Activated B cell treated with CpG ODN at 0.5 μM for 24 hours (primary cell): ENCODE measurements around the gene MRPL14. TPM values are rescaled to one million over a fixed set of nuclear protein-coding genes. Genes with fewer than 3 reads are reported as not detected.

Experiments used
- ATAC-seq: fragments of 200-7000 bp; cut with Tn5 transposase; one replicate; pipeline ENCODE4 v1.10.0; 2021; ENCODE audit warnings: low read depth, mild to moderate bottlenecking, moderate library complexity
- CTCF ChIA-PET: fragments of 350-600 bp; sonication (Branson Sonifier 250); formaldehyde crosslinking; loops from one replicate; lab custom pipeline; 2021; ENCODE audit warnings: antibody characterized with exemption; lab: Charles Lee
- POLR2A ChIA-PET: fragments of 350-600 bp; sonication (Branson Sonifier 250); formaldehyde crosslinking; loops from one replicate; lab custom pipeline; 2021; ENCODE audit warnings: antibody characterized with exemption; lab: Charles Lee
- DNase-seq: peaks from one replicate; pipeline ENCODE4 v3.0.0; 2022
- H3K27ac Mint-ChIP-seq: one replicate; pipeline ENCODE4 v1.8.0; 2020; ENCODE audit warnings: mixed read lengths
- H3K27me3 Mint-ChIP-seq: one replicate; pipeline ENCODE4 v1.8.0; 2021; ENCODE audit warnings: mixed read lengths
- H3K36me3 Mint-ChIP-seq: one replicate; pipeline ENCODE4 v1.8.0; 2021; ENCODE audit warnings: low read depth, mixed read lengths
- H3K4me1 Mint-ChIP-seq: one replicate; pipeline ENCODE4 v1.8.0; 2021; ENCODE audit warnings: mixed read lengths
- H3K4me3 Mint-ChIP-seq: one replicate; pipeline ENCODE4 v1.8.0; 2020; ENCODE audit warnings: mild to moderate bottlenecking, mixed read lengths
- H3K9me3 Mint-ChIP-seq: one replicate; pipeline ENCODE4 v1.8.0; 2020; ENCODE audit warnings: mixed read lengths
- intact Hi-C: fragments of 100-400 bp; cut with micrococcal nuclease; formaldehyde crosslinking; loops from one replicate; pipeline ENCODE4 v1.15.1; 2024
- total RNA-seq: library from RNA; stranded (reverse); gene quantifications from 2 replicates; pipeline ENCODE4 v1.2.3, GENCODE V29; 2022
- TF ChIP-seq, protein P1 (sequence below): fragments of 200-600 bp; IDR thresholded peaks from one replicate; pipeline ENCODE4 v1.8.0; 2022; ENCODE audit warnings: antibody characterized with exemption, mild to moderate bottlenecking

The MRPL14 gene
- total RNA-seq, 1 donor from 2014 or later, result 45.5 TPM

DNA sequence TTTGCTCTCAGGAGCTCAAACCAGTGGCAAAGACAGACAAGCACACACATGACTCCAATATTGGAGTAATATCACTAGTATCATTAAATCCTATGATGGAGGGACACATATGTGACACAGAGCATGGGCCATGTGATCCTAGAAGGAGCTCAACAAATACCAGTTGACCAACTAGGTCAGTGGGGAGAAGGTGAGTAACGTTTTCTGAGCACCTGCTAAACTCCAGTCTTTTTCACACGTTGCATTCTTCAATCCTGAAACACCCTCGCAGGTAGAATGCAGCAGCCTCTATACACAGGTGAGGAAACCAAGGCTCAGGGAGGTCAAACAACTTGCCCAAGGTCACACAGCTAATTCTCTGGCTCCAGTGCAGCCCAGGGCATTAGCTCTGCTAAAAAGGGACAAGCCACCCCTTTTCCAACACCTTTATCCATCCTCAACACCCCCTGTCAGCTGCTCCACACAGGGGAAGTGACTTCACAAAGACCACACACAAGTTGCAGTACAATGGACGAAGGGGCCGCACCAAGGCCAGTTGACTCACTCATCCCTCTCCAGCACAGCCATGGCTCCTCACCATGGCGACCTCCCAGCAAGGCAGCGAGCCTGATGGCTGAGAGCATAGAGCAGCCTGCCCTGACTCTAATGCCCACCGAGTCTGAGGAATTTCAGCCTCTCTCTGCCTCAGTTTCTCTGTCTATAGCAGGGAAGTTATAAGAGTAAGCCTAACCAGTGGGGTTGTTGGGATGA, 35.8 kb upstream of the MRPL14 start:
- intact Hi-C loops, result no loop called here
- ChIA-PET CTCF (interaction anchor here (1.0 kb wide), 1 partner anchor 65 kb away, joined by 3 read pairs; no protein-coding TSS in a partner anchor), POLR2A (no interaction called here)
- H3K4me1 Mint-ChIP-seq, result no peaks in the 10 kb centered on the region
- no peak for ATAC-seq
- no peak overlapping the region for H3K27ac Mint-ChIP-seq
- TF ChIP-seq, protein P1, sequence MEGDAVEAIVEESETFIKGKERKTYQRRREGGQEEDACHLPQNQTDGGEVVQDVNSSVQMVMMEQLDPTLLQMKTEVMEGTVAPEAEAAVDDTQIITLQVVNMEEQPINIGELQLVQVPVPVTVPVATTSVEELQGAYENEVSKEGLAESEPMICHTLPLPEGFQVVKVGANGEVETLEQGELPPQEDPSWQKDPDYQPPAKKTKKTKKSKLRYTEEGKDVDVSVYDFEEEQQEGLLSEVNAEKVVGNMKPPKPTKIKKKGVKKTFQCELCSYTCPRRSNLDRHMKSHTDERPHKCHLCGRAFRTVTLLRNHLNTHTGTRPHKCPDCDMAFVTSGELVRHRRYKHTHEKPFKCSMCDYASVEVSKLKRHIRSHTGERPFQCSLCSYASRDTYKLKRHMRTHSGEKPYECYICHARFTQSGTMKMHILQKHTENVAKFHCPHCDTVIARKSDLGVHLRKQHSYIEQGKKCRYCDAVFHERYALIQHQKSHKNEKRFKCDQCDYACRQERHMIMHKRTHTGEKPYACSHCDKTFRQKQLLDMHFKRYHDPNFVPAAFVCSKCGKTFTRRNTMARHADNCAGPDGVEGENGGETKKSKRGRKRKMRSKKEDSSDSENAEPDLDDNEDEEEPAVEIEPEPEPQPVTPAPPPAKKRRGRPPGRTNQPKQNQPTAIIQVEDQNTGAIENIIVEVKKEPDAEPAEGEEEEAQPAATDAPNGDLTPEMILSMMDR, result no peak
- H3K4me3 Mint-ChIP-seq, result no peak overlapping the region
- DNase-seq, result no peak
- peaks cover 27% of the 10 kb centered on the region for H3K27me3 Mint-ChIP-seq
- no peaks in the 10 kb centered on the region for H3K9me3 Mint-ChIP-seq
- H3K36me3 Mint-ChIP-seq, result no peaks in the 10 kb centered on the region

GRCh38 chr6:44161997-44162338, 34.7 kb upstream of the MRPL14 start:
- POLR2A ChIA-PET, result interaction anchor here (0.7 kb wide), 1 partner anchor 73 kb away, joined by 3 read pairs; no protein-coding TSS in a partner anchor
- peak; percentile 42 for ATAC-seq

GRCh38 chr6:44158770-44159228, 31.5 kb upstream of the MRPL14 start, which contains the start of gene CAPN11:
TSS of gene CAPN11 (plus strand) at chr6:44158820. CDS start at chr6:44158849, 29 bp downstream.
- Mint-ChIP-seq H3K27me3 (peaks cover 6% of the 10 kb centered on the region), H3K4me1 (no peaks in the 10 kb centered on the region), H3K36me3 (no peaks in the 10 kb centered on the region), H3K27ac (no peak within 1 kb of the TSS), H3K4me3 (no peak within 1 kb of the TSS), H3K9me3 (no peaks in the 10 kb centered on the region)
- ChIA-PET POLR2A (no interaction called here), CTCF (interaction anchor here (0.8 kb wide), 1 partner anchor 11 kb away, joined by 3 read pairs; no protein-coding TSS in a partner anchor)
- DNase-seq, result no peak
- intact Hi-C loops, result loop anchor here (10.0 kb wide), 1 partner anchor 434 kb away; no protein-coding TSS in a partner anchor
- no peak for ATAC-seq
- TF ChIP-seq, protein P1, result no peak

More at GRCh38 chr6:44161997-44162338, 34.7 kb upstream of the MRPL14 start:
- Mint-ChIP-seq H3K36me3 (no peaks in the 10 kb centered on the region), H3K4me1 (no peaks in the 10 kb centered on the region), H3K27ac (no peak overlapping the region), H3K27me3 (peaks cover 27% of the 10 kb centered on the region), H3K4me3 (no peak overlapping the region), H3K9me3 (no peaks in the 10 kb centered on the region)
- intact Hi-C loops, result no loop called here
- DNase-seq, result no peak
- TF ChIP-seq, protein P1, result no peak
- CTCF ChIA-PET, result interaction anchor here (1.1 kb wide), 1 partner anchor 11 kb away, joined by 3 read pairs; no protein-coding TSS in a partner anchor

DNA sequence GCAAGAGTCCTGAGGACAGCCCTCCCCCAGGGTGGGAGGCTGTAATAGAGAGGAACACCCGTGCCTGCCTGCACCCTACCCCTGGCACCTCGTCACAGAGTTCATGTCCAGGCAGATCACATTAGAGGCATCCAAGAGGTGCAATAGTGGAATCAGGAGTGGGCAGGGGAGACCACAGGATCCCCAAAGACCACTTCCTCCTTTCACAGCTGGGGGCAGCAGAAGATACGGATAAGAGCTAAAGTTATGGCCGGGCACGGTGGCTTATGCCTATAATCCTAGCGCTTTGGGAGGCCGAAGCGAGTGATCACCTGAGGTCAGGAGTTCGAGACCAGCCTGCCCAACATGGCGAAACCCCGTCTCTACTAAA, 29.9 kb upstream of the MRPL14 start:
- H3K4me3 Mint-ChIP-seq, result no peak overlapping the region
- no peaks in the 10 kb centered on the region for H3K36me3 Mint-ChIP-seq
- H3K27ac Mint-ChIP-seq, result no peak overlapping the region
- intact Hi-C loops, result loop anchor here (10.0 kb wide), 1 partner anchor 432 kb away; no protein-coding TSS in a partner anchor
- H3K4me1 Mint-ChIP-seq, result no peaks in the 10 kb centered on the region
- DNase-seq (no peak), ATAC-seq (no peak)
- POLR2A ChIA-PET, result no interaction called here
- H3K27me3 Mint-ChIP-seq, result peaks cover 2% of the 10 kb centered on the region
- TF ChIP-seq, protein P1, result no peak
- no peaks in the 10 kb centered on the region for H3K9me3 Mint-ChIP-seq
- CTCF ChIA-PET, result no interaction called here

GRCh38 chr6:44156494-44157151, 29.4 kb upstream of the MRPL14 start:
- intact Hi-C loops, result loop anchor here (10.0 kb wide), 1 partner anchor 432 kb away; no protein-coding TSS in a partner anchor
- DNase-seq (no peak), ATAC-seq (no peak)
- TF ChIP-seq, protein P1, result no peak
- CTCF ChIA-PET, result no interaction called here
- Mint-ChIP-seq H3K27ac (no peak overlapping the region), H3K4me1 (peaks cover 2% of the 10 kb centered on the region), H3K36me3 (no peaks in the 10 kb centered on the region), H3K9me3 (no peaks in the 10 kb centered on the region), H3K4me3 (no peak overlapping the region), H3K27me3 (no peaks in the 10 kb centered on the region)
- POLR2A ChIA-PET, result no interaction called here
